ENCODE results near the gene ZNF280C.
A peak's percentile ranks its signal among the peaks of the same experiment; 100 is the strongest.
"Not testable (repeated sequence)": the region's sequence is repeated elsewhere in the genome, so short reads cannot be mapped to it uniquely, and the experiment has no call there.

The ZNF280C gene

GRCh38 chrX:130268449-130269170 is at the start of gene ZNF280C:
Gene ZNF280C, minus strand, starts transcription at chrX:130268899. Its CDS starts 8,450 bp downstream, at chrX:130260449.
- peak; percentile 79 to 82 for DNase-seq (ENCODE audit: low read depth in 2 of 2)

- no peak for DNase-seq (ENCODE audit: low read depth in 2 of 2)
Measured at GRCh38 chrX:130304587-130305368, 36.1 kb upstream of the ZNF280C start.

DNA sequence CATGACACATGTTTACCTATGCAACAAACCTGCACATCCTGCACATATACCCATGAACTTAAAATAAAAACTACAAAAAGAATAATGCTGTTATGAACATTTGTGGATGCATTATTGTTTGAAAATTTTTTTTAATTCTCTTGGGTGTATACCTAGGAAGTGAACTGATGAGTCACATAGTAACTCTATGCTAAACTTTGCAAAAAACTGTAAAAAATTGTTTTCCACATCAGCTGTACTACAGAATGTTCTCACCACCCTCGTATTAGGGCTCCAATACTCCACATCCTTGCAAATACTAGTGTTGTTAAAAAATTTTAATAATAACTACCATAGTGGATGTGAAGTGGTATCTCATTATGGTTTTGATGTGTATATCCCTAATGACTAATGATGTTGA is 33.3 kb upstream of the ZNF280C start:
- no peak for DNase-seq (ENCODE audit: low read depth in 2 of 2)

- DNase-seq (ENCODE audit: low read depth in 2 of 2) = no peak
Measured at GRCh38 chrX:130301405-130301804, 32.7 kb upstream of the ZNF280C start.

GRCh38 chrX:130300010-130300282 is 31.2 kb upstream of the ZNF280C start:
- no peak for DNase-seq (ENCODE audit: low read depth in 2 of 2)

DNA sequence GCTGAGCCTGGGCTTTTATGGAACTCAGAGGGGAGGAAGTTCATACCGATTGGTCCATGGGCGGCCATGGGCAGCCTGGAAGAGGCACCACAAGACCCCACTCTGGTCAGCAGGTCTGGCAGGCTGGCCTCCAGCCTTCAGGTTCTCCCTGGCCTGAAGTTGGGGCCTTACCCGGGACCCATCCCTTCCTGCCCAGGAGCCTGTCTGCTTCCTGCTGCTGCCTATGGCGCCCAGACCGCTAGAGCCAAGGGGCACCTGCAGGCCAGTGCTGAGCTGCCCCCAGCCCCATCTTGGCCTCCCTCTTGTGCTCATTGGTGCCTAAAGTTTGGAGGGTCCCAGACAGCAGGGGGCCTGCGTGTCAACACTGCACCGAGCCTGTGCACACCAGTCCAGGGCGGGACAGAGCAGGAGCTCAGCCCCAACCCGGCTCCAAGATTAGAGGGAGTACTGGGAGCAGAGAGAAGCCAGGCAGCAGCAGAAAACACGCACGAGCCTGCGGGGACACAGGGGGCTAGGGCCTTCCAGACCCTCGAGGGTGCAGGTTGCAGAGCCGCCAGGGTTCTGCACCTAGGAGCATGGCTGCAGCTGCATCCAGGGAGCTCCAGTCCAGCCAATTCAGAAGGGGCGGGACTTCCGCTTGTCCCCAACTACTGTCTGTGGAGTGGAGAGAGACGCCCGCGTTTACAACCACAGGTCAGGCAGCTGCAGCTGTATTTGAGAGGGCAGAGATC is 30.7 kb upstream of the ZNF280C start:
- no peak for DNase-seq (ENCODE audit: low read depth in 2 of 2)

DNA sequence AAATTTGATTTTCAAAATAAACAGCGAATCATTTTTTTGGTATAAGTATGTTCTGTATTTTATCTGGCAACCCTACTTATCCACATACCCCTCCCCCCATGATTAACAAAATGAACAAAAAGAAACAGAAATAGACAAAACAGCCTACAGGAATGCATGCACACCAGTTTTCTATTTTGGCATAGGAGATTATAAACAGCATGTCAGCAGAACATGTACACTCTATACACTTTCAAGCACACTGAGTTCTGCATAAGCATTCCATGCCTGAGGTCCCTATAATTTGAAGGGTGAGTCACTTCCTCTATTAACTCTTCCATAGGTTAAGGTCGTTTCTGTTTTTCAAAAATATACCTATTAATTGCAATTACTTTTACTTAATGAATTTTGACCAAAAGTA is 28.0 kb upstream of the ZNF280C start:
- no peak for DNase-seq (ENCODE audit: low read depth in 2 of 2)

DNA sequence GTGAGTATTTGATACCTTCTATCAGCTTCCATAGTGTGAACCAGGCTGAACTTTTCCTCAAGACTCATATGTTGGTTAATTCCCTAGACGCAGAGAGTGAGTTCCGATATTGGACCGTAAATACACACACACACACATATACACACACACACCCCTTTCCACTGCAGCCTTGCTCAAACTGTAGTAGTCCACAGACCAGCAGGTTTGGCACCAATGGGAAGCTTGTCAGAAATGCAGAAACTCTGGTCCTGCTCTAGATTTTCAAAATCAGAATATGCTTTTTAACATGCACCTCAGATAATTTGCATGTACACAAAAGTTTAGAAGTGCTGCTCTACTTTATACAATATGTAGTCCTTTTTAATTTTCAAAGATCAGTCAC is 27.6 kb upstream of the ZNF280C start:
- no peak for DNase-seq (ENCODE audit: low read depth in 2 of 2)

DNA sequence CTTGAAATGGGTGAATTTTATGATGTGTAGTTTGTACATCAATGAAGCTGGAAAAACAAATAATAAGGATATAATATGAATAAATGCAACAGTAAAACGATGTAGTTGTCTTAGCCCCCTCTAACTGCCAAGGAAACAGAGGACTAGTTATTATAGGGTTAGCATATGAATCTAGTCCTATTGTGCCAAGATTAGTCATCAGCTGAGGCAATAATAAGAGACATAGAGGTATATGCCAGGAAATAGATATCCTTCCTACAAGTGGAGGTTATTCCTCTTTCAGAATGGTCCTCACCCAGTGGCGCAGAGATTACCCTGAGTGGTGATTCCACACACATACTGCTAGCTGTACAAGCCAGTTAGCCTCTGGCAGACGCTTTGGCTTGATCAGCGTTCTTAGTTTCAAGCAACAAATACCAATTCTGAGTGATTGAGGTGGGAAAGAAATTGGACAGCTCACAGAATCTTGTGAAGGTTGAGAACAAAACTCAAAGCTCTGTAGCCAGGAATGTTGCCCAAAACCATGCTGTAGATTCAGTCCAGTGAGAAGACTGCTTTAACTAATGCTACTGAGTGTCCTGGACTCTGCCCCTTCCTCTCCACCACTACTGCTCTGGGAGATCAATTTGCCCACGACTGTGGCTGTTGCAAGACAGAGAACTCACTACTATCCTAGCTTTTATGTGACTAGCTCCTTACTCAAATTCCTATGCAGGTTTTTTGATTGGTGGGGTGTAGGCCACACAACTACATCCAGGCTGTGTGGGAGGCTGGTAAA is 27.0 kb upstream of the ZNF280C start:
- DNase-seq (ENCODE audit: low read depth in 2 of 2) = no peak

DNA sequence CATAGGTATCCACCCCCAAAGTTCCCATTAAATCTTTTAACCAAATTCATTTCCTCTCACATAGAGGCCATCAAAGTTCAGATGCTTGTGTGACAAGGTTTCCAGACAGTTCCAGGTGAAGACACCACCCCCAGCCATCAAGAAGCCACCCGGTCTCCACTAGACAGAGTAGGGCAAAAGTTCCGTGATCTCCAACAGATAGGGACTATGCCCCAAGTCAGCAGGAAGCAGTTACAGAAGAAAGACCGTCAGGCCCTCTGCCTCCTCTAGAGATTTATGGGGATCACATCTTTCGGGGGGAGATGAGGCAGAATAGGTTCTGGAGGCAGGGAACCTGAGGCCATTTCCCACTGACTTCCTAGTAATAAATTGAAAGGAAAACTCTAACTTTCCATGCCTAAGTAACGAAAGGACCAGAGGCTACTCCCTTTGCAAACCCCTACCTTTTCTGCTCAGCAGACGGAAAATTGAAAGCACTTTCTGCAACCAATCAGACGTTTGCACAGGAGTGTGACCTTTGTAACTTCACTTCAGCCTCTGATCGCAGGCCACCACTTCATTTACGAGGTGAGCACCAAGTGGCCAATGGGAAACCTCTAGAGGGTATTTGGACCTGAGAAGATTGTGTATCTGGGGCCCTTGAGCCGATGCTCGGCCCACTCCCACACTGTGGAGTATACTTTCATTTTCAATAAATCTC is 18.5 kb upstream of the ZNF280C start:
- no peak for DNase-seq (ENCODE audit: low read depth in 2 of 2)

- DNase-seq (ENCODE audit: low read depth in 2 of 2) = no peak
Measured at GRCh38 chrX:130285710-130286109, 17.0 kb upstream of the ZNF280C start.

GRCh38 chrX:130285069-130285620 is 16.4 kb upstream of the ZNF280C start:
- no peak for DNase-seq (ENCODE audit: low read depth in 2 of 2)

GRCh38 chrX:130282151-130282550 is 13.5 kb upstream of the ZNF280C start:
- DNase-seq (ENCODE audit: low read depth in 2 of 2) = no peak

DNA sequence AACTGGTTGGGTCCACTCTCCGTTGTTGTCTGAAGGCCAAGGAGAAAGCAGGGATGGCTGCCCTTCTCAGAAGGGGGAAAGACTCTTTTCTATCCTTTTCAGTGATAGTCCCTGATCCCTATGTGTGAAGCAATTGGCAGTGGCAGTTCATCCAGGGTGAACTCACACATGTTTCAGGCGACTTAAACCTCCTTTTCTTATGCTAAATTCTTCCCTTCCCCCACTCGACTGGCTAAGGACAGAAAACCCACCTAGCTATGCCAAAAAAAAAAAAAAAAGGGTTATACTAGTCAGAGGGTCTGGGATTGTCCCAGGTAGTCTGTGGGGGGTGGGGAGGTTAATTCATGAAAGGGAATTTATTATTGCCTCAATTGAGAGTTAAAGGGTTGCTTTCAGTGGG is 12.2 kb upstream of the ZNF280C start:
- no peak for DNase-seq (ENCODE audit: low read depth in 2 of 2)

GRCh38 chrX:130272253-130272652 is 3.6 kb upstream of the ZNF280C start:
- not testable (repeated sequence) for DNase-seq (ENCODE audit: low read depth in 2 of 2)

- not testable (repeated sequence) for DNase-seq (ENCODE audit: low read depth in 2 of 2)
Measured at GRCh38 chrX:130269391-130269790, 692 bp upstream of the ZNF280C start.

GRCh38 chrX:130267956-130268448 is 697 bp downstream of the ZNF280C start:
- DNase-seq (ENCODE audit: low read depth in 2 of 2) = no peak

- no peak for DNase-seq (ENCODE audit: low read depth in 2 of 2)
Measured at GRCh38 chrX:130264573-130264972, 4.1 kb downstream of the ZNF280C start.

DNA sequence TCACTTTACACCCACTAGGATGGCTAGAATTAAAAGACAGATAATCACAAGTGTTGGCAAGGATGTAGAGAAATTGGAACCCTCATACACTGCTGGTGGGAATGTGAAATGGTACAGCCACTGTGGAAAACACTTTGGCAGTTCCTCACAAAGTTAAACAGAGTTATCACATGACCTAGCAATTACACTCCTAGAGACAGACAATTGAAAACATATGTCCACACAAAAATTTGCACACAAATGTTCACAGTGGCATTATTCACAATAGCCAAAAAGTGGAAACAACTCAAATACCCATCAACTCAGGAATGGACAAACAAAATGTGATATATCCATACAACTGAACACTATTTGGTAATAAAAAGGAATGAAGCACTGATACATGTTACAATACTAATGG is 5.7 kb downstream of the ZNF280C start:
- DNase-seq (ENCODE audit: low read depth in 2 of 2) = no peak

DNA sequence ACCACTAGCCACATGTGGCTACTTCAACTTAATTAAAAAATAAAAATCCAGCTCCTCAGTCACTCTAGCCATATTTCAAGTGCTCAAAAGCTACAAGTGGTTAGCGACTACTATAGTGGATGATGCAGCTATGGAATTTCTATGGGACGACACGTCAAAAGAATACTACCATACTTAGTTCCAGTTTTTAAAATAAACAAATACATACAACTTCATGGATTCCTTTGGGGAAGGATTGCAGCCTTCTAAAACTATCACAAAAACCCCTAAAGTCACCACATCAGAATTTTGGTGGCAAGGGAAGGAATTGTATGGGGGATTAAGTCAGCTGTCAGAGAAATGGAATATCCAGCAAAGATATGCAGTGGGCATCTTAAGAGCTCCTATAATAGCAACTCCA is 6.5 kb downstream of the ZNF280C start:
- DNase-seq (ENCODE audit: low read depth in 2 of 2) = no peak

DNA sequence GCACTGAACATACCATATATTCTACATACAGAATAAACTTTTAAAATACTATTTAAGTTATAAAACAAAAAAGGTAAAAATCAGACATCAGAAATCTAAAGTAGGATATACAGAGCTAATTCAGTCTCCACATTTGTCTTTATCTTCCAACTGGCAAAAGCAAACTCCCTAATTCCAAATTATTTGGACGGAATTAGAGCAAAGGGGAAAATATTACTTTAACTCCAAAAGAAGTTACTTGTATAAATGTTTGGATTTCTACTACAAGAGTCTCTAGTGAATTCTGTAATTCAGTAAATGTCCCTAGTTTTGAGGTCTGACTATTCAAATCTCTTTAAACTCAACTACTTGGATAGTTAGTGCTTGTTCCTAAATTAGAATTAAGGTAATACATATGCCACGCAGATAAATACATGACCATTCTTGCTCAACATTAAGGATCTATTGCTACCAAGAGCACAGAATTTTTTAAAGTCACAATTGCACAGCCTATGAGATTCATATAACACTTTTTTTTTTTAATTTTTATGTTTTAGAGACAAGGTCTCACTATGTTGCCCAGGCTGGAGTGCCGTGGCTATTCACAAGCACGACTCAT is 7.3 kb downstream of the ZNF280C start:
- DNase-seq (ENCODE audit: low read depth in 2 of 2) = no peak
